AG04449 (cell line): ENCODE results near the gene CCNJL.

Source experiments
- CTCF ChIA-PET: fragments of 350-600 bp; formaldehyde crosslinking; extraction: SDS; loops from one replicate; lab custom pipeline; 2021; ENCODE audit warnings: antibody characterized with exemption; lab: Yijun Ruan, JAX
- POLR2A ChIA-PET: fragments of 400-600, 350-600 bp; formaldehyde crosslinking; extraction: SDS; loops from one replicate; lab custom pipeline; 2020; ENCODE audit warnings: antibody characterized with exemption, inconsistent platforms; lab: Yijun Ruan, JAX
- DNase-seq: peaks from one replicate; pipeline ENCODE4 v3.0.0-alpha.2; 2010; ENCODE audit warnings: low read depth, low spot score
- H3K4me3 ChIP-seq: 2 replicates; pipeline ENCODE4 v1.5.1; 2011; ENCODE audit warnings: low read depth, mild to moderate bottlenecking, control low read depth, low read length
- TF ChIP-seq, protein P1 (sequence below): IDR thresholded peaks from one replicate; pipeline ENCODE4 v1.5.1; 2011; ENCODE audit warnings: mild to moderate bottlenecking, moderate library complexity, low read length, control low read depth, inconsistent platforms; ENCODE audit not compliant: insufficient read depth; ENCODE audit errors: missing control alignments

The CCNJL gene, protein sequence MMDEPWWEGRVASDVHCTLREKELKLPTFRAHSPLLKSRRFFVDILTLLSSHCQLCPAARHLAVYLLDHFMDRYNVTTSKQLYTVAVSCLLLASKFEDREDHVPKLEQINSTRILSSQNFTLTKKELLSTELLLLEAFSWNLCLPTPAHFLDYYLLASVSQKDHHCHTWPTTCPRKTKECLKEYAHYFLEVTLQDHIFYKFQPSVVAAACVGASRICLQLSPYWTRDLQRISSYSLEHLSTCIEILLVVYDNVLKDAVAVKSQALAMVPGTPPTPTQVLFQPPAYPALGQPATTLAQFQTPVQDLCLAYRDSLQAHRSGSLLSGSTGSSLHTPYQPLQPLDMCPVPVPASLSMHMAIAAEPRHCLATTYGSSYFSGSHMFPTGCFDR

DNA sequence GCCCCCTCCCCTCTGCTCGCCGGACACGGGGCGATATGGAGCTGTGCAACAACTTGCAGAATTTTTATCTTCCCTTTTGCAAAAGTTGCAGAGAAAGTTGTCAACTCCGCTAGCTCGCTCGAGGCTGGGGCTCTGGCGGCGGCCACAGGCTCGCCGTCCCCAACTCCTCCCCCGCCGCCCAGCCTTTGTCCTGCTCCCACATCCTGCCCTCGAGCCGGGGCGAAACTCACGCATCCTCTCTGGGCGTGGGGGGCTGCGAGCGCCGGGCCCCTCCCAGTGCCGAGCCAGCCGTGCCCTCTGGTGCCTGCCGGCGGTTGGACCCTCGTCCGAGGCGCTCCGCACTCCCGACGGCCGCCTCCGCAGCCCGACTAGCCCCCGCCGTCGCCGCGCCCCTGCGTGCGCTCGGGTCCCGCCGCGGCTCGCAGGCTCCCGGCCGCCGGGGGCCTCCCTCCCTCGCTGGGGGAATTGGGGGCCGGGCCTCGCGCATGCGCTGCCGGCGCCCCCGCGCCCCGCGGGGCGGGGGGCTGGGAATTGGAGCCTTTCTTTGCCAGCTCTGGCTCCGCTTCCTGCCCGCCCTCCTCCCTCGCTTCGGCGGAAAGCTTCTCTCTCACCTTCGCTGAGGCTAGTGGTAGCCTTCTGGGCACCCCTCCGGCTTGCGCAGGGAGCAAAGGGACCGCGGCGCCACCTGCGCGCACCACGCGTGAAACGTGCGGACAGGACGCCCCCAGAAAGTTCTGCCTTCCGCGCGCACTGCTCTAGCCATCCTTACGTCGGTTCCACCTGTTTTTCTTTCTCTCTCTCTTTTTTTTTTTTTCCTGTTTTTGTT is at the start of gene CCNJL:
CCNJL (minus strand) TSS at position 431 of the 826 bp plus-strand sequence. CDS start 641 bp downstream, outside the sequence.
- ChIA-PET POLR2A (interaction anchor here (0.7 kb wide), 1 partner anchor 258 kb away, joined by 5 read pairs; no protein-coding TSS in a partner anchor), CTCF (interaction anchor here (0.9 to 1.3 kb wide), 5 partner anchors 11 to 291 kb away, joined by 3 to 4 read pairs (median 3); no protein-coding TSS in a partner anchor)
- H3K4me3 ChIP-seq = peak within 1 kb of the TSS; percentile 71
- DNase-seq = no peak
- TF ChIP-seq, protein P1, sequence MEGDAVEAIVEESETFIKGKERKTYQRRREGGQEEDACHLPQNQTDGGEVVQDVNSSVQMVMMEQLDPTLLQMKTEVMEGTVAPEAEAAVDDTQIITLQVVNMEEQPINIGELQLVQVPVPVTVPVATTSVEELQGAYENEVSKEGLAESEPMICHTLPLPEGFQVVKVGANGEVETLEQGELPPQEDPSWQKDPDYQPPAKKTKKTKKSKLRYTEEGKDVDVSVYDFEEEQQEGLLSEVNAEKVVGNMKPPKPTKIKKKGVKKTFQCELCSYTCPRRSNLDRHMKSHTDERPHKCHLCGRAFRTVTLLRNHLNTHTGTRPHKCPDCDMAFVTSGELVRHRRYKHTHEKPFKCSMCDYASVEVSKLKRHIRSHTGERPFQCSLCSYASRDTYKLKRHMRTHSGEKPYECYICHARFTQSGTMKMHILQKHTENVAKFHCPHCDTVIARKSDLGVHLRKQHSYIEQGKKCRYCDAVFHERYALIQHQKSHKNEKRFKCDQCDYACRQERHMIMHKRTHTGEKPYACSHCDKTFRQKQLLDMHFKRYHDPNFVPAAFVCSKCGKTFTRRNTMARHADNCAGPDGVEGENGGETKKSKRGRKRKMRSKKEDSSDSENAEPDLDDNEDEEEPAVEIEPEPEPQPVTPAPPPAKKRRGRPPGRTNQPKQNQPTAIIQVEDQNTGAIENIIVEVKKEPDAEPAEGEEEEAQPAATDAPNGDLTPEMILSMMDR = no peak

DNA sequence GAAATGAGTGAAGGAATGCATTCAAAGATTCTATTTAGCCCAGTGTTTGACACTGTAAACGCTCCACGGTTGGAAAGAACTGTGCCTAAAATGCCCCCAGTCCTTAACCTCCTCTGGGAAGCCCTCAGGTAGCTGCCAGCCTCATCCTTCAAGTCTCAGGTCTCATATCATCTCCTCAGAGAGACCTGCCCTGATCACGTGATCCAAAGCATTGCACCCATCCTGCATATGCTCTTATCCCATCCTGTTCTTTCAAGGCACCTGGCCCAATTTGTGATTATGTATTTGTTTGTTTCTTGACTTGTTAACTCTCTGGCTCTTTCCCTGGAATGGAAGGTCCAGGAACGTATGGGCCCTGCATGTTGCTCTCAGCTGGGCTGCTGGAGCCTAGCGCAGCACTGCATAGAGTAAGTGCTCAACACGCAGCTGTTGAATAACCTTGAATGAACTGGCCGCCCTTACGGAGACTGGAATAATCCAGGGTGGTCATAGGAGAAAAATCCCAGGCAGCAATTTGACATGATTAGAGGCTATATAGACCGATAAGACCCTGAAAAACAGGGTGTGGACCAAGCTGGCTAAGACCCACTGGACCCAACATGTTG is 49.4 kb upstream of the CCNJL start:
- no peak for DNase-seq
- POLR2A ChIA-PET = no interaction called here
- CTCF ChIA-PET = interaction anchor here (1.1 to 1.8 kb wide), 3 partner anchors 17 to 340 kb away, joined by 3 to 7 read pairs (median 5); no protein-coding TSS in a partner anchor
- H3K4me3 ChIP-seq = no peak overlapping the region
- TF ChIP-seq, protein P1 = no peak

DNA sequence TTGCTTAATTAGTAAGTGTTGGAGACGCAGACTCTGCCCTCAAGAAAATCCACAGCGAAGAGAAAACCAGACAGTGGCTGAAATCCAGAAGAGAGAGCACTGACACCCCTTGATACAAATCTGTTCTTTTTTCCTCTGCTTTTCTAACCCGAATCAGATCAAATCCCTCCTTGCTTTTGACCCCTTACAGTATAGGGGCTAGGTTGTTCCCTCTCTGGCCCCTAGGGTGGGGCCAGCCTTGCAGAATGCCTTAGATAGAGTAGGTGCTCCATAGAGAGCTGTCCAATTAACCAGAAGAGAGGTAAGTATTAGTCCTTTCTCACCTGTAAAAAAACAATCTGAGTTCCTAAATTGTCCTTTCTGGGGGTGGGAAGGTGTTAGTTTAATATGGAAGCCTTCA is 47.9 kb upstream of the CCNJL start:
- CTCF ChIA-PET = interaction anchor here (1.1 to 5.3 kb wide), 5 partner anchors 14 to 338 kb away, joined by 3 to 54 read pairs (median 5); no protein-coding TSS in a partner anchor
- POLR2A ChIA-PET = no interaction called here

DNA sequence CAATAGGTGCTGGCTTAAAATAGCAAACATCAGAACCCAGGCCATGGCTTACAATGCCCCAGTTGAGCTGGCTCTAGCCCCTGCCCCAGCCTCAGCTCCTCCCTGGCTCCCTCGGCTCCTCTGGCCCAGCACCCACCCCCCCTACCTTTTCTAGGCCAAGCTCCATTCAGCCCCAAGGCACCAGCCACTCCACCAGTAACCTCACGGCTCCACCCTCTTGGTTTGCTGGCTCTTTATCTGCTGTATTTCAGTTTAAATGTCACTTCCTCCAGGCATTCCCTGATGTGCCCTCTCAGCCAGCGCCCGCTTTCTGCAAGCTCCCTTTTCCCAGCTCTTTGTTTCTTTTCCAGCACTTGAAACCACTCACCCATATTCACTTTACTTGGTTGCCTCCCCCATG is 47.5 kb upstream of the CCNJL start:
- TF ChIP-seq, protein P1 = no peak
- CTCF ChIA-PET = interaction anchor here (1.6 to 5.3 kb wide), 2 partner anchors 14 to 16 kb away, joined by 3 to 54 read pairs; no protein-coding TSS in a partner anchor
- POLR2A ChIA-PET = interaction anchor here (0.6 kb wide), 1 partner anchor 306 kb away, joined by 3 read pairs; no protein-coding TSS in a partner anchor
- DNase-seq = no peak
- H3K4me3 ChIP-seq = no peak overlapping the region

More for the DNA sequence above, 47.9 kb upstream of the CCNJL start:
- H3K4me3 ChIP-seq = no peak overlapping the region
- DNase-seq = no peak
- TF ChIP-seq, protein P1 = no peak

DNA sequence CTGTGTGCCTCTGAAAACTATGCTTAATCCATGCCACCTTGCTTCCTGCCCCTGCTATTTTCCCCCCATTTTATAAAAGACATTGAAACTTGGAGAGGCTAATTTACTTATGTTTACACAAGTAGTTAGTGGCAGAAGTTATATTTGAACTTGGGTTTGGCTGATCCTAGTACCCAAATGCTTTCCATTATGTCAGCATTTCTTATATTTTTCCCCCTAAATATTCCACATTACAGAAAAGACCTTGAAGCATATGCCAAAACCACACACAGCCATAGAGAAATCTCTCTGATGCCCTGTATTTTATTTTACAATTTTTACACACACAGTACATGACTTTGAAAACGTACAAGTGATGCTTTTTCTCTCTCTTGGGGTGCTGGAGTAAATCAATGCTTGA is 46.9 kb upstream of the CCNJL start:
- ChIA-PET POLR2A (no interaction called here), CTCF (interaction anchor here (5.3 kb wide), 1 partner anchor 13 kb away, joined by 54 read pairs; no protein-coding TSS in a partner anchor)
- H3K4me3 ChIP-seq = no peak overlapping the region
- TF ChIP-seq, protein P1 = no peak
- no peak for DNase-seq
